HG03066 (cell line): ENCODE data around the gene ISG20.

Experiments used
- ATAC-seq: cut with Tn5 transposase; IDR thresholded peaks from one replicate; pipeline ENCODE4 v1.9.1; 2021; ENCODE audit warnings: low read depth; ENCODE audit not compliant: unreplicated experiment

ISG20 gene

DNA sequence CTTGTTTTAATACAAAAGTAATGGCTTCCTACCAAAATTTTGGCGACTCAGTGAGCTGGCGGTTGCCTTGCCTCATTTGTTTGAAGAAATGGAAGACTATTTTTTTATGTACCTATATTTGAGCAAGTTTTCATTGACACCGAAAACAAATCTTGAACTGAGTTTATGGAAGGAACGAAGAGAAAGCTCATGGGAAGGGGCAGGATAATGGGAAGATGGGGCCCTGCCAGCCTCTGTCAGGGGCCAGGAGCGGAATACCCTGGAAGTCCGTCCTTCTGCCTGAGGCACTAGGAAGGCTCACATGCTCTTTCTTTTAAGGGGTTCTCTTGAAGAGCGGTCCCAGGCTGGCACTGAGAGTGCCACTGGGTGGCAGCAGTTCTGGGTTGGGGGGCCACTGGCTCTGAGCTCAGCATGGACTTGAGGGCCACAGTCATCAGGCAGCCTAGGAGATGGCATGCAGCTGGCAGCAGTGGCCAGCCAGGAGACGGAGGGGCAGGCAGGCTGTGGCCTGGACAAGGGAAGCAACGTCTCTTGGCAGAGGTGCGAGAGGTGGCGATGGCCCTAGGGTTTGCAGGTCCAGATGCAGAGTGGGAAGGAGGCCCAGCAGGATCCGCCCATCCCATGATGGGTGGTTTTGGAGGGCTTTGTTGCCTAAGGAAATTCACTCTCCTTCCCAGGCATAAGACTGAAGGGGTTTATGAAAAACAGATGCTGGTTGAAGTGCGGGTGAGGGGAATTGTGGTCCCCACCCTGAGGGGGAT lies 41.6 kb downstream of the ISG20 start:
- no peak for ATAC-seq

DNA sequence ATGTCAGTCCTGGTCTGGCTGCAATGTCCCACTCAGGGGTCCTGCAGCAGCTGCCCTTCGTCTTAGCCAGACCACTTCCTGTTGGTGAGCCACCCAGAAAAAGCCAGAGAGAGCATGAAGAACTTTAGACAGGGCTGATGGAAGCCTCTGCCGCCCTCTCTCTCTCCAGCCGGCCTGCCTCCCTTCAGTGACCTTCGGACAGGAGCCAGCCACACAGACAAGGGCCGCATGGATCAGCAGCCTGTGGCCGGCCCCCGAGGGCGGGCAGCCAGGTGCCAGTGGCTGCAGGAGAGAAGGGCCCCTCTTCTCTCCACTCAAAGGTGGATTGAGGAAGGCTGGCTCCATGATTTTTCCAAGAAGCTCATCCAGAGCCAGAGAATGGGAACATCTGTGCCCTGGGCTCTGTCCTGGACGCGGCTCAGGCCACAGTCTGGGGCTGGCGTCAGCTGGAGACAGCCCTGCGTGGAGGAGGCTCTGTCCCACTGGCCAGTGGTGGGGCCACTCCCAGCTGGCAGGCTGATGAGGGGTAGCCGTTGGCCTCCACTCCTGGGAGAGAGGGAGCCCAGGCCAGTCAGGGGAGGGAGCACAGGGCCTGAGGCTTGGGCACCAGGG lies 42.9 kb downstream of the ISG20 start:
- no peak for ATAC-seq

DNA sequence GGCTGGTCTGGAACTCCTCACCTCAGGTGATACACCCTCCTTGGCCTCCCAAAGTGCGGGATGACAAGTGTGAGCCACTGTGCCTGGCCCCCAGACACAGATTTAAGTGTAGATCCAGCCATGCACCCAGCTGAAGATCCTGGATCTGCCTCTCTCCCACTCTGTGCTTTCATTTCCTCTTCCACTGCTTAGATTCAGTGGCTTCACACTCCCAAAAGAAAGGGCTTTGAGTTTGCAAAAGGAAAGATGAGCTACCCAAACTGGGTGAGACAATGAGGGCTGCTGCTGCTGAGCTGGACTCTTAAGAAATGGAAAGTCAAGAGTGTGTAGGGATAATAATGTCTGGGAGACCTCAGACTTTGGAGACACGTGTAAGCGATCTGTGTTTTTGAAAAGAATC lies 45.5 kb downstream of the ISG20 start:
- ATAC-seq, result no peak

DNA sequence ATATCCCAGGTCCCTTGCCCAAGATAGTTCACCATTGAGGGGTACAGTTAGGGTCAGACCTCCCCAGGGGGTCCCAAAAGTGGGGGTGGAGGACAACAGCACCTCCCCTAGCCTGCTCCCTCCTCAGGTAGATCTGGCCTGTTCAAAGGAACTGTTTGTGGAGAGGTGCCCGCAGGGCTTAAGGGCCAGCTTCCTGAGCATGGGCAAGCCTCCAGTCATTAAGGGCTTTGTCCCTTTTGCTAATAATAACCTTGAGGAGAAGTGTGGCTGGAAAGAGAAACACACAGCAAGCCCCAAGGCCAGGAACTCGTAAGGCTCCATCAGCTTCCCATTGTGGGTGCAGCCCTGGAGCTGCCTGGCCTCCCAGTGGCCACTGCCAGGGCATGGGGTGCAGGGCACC lies 47.4 kb downstream of the ISG20 start:
- ATAC-seq, result no peak

DNA sequence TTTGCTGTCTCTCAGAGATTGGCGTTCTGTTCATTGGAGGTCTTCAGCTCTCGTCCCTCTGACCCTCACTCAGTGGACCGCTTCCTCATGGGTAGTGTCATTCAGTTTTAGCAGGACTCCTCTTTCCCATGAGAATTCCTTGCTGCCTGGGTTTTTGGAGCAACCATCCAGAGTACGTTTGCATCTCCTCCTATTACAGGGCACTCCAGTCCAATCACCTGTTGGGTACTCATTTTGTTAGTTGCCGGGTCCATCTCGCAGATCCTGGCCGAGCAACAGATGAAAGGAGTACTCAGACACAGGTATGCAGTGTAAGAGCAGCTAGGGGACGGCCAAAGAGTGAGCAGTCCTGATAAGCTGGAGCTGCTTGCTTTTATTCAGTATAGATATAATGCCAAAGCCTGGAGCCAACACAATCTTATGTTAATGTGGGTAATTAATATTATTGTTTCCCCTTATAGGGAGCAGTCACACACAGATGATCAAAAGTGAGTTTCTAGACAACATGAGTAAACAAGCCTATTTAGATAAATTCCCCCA lies 49.6 kb downstream of the ISG20 start:
- no peak for ATAC-seq

DNA sequence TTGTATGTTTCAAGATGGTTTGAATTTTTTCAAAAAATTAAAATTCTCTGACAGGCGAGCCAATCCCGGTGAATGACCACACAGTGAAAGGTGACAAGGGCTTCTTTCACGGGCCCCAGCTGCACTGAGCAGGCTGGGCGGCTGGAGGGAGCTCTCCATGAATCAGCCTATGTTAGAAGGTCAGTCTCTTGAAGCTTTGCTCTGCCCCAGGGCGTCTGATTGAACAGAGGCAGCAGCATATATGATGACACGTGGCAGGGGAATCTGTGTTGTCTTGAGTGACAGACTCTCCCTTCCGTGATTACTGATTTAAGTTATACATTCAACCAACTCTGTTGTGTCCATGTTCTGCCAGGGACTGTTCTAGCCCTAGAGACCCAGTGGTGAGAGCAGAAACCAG lies 51.5 kb downstream of the ISG20 start:
- ATAC-seq, result no peak

DNA sequence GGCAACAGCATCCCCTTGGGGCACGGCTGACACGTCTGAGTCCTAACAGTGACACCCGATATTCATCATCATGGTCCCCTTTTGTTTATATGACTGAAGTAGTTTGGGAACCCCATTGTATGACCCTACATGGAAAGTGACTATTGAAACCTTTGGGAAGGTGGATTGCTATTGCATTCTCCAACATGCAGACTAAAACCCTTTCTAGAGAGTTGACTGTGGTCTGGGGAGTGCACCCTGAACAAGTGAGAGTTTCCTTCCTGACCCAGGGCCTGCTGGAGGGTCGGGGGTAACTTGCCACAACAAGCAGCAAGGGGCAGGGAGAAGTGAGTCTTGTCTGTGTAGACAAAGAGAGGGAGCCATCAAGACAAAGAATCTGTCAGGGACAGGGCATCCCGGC lies 54.4 kb downstream of the ISG20 start:
- no peak for ATAC-seq

DNA sequence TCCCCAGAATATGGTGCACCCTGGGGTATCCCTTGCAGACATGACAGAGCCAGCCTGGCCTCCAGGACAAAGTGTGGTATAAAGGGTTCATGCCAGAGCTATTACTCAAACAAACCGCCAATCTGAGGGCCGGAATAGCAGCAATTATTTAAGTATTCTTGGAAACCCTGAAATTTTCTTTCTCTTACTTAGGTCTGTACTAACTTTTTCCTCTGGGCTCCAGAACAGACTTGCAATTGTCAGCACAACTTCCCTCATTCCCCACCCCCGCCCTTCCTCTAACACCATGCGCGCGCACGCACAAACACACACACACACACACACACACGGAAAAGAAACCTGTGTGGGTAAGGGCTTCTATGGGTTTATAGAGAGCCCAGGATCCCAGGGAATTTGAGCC lies 56.3 kb downstream of the ISG20 start:
- no peak for ATAC-seq

DNA sequence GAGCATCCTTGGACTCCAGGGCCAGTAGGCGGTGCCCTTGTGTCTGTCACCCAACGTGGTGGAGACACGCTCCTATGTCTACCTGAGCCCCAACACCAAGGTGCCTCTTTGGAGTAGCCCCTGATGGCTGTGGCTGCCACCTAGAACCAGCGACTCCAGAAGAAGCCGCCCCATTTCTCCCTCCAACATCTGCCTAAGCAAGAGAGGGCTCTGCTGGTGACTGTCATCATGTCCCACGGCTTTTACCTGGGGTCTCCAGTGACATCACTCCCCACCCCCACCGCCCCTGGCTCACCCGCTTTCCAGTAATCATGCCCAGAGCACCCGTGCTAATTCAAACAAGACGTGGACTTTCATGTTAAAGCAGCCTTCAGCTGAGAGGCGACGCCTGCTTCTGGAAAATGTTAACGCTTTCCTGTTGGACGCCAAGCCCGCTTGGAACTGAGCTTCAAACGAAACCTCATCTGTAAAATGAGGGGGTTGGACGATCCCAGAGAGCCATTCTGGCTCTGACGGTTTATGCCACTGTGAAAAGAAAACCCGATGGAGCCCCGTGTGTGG lies 57.0 kb downstream of the ISG20 start:
- ATAC-seq, result no peak

DNA sequence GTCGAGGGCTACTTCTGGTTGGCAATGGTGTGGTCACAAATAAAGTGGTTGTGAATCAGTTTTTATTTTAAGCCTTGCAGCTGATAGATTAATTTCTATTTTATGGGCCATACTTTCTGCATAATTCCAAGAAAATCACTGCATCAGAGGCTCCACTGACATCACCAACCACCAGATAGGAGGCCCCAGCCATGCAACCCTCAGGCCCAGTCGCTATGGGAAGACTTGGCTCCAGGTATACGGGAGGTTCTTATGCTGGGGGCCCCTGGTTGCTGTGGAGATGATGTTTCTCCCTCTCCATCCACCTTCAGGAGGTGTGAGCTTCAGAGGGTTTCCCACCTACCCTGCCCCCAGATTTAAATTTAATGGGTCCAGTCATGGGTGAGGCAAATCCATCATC lies 57.4 kb downstream of the ISG20 start:
- ATAC-seq, result no peak

DNA sequence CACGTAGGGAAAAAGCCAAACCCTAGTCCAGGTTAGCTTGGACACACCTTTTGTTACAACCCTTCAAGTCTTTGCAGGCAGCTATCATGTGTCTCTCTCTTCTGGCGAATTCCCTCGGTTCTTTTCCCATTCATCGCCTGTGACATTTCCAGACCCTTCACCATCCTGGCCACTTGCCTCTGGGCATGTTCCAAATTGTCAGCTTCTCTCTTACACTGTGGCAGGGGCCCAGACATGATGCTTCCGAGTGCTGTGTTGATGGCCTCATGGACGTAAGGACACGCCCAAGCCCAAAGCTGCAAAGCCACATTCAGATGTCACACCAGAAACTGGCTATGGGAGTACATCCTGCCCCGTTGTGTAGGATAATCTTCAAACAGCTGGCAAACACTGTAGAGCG lies 58.5 kb downstream of the ISG20 start:
- no peak for ATAC-seq

DNA sequence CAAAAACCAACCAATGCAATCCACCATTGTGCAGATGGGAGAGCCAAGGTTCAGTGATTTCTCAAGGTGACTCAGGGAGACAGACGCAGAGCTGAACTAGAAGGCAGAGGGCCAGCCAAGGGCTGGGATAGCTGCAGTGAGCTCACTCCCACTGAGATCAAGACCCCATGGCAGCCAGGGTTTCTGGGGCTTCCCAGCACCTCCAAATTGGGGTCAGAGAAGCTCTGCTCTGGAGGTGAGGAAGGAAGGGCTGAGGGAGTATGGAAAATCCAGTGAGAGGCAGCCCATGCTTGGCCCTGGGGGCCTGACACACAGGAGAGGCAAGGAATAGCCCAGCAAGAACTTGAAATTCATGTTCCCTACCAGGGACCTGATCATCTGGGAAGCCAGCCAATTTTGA lies 61.0 kb downstream of the ISG20 start:
- no peak for ATAC-seq

DNA sequence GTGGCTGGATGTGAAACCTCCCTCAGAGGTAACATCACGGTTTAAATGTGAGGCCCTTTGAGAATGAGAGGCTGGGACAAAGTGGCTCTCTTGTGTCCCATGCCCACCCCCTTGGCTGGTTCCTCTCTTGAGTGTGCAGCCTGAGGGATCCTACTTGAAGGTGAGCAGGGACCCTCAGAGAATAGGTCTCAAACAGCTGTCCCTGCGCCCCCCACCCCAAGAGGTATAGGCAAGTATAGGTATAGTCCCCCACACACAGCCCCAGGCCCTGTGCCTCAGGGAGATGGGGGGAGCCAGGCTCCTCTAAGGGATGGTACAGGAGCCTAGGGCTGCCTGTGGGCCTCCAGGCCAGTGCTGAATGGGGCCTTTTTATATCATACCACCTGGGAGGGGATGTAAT lies 61.9 kb downstream of the ISG20 start:
- no peak for ATAC-seq

DNA sequence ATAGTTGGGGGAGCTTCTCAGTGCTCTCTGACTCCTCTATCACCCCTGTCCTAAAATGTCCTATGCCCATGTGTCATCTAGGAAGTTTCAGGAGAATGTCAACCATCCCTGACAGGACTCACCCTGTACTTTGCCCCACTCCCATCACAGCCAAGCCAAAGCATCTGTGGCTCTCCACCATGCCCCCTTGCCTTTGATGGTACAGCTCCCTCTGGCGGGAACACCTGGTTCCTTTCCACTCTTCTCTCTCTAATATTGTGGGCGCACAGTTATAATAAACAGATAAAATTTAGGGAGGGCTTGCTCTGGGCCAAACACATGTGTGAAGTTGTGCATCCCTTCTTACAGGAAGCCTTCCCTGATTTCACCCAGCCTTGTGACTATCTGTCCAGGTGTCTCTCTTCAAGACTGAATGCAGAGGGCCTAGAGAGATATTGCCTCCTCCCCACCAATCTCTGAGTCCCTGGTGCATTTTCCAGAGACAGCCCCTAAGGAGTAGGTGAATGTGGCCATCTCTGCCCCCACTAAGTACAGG lies 62.8 kb downstream of the ISG20 start:
- ATAC-seq, result no peak

DNA sequence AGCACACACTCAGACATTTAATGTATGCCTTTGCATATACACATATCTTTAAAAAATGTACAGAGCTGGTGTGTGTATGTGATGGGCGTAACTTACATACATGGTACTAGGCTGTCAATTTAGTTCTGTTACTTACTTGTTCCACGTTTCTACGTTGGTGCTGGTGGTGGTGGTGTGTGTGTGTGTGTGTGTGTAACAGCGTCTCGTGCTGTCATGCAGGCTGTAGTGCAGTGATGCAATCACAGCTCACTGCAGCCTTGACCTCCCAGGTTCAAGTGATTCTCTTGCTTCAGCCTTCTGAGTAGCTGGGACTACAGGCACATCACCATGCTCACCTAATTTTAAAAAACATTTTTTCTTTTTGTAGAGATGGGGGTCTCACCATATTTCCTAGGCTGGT lies 64.2 kb downstream of the ISG20 start:
- ATAC-seq, result no peak

DNA sequence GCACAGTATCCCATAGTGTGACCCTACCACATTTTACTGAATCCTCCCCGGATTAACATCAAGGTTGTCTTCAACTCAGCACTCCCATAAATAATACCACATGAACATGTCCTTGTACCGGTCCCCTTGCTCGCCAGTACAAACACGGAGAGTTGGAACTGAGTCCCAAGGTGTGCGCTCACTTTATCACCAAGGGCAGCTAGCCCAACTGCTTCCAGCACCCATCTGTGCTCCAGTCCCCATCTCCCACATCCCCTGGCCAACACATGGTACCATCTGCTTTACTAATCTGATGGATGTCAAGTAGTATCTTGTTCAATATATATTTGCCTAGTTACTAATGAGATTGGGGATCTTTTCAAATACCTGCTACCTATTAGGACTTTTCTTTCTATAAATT lies 64.7 kb downstream of the ISG20 start:
- ATAC-seq, result no peak

DNA sequence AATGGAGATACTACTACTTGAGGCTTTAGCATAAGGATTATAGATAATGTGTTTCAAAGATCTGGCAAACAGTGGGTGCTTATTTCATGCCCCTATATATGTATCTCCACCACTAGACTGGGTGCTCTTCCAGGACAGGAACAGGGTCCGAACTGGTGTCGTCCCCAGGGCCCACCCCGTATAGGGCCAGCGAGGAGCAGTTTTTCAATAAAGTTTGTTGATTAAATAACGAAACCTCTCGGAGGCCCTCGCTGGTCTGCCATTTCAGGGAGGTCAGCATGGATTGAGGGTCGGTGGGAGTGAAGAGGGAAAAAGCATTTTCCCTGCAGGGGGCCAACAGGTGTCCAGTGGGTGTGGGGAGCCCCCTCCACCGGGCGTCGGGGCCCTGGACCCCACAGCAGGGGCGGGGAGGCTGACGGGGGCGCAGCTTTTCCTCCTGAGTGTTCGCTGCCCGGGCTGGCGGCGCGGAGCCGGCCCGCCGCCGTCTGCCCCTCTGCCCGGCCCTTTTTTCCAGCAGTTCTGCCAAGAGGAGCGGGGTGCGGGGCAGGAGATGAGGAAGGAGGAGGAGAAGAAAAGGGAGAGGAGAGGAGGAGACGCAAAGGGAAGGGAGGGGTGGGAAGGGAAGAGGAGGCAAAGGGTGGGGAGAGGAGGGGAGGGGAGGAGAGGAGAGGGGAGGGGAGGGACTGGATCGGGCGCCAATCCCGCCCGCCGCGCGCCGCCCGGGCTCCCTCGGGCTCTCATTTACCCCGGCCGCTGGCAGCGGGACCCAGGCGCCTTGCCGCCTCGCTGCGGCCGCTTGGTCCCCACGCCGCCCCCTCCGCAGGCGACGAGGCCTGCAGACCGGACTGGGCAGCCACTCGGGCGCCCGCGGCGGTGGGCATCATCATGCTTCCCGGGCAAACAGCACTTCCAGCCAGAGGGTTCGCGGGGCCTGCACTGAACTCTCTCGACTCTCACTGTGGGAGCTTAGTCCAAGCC lies 66.3 kb downstream of the ISG20 start:
- ATAC-seq, result no peak

DNA sequence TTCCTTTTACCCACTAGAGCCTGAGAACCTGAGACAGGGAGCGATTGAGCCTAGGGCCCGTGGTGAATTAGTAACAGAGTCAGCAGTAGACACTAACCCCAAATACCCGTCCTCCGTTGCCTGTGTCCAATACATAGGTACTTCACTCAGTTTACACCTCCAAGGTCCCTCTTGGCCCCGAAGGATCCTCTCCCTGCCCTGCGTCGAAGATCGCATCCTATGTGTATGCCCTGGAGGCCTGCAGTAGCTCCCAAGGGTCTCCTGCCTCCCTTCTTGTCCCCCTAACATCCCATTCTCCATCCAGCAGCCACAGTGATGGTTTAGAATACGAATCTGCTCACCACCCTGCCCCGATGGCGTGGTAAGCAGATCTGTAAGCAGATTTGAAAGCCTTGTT lies 67.0 kb downstream of the ISG20 start:
- no peak for ATAC-seq
